Stimulated activated CD4-positive, alpha-beta T cell treated with anti-CD3 and anti-CD28 coated beads, TNF-alpha, amount 100 ng/mL, for 48 hours (primary cell): ENCODE measurements around the gene KLHL13.
"Not testable (repeated sequence)": the region's sequence is repeated elsewhere in the genome, so short reads cannot be mapped to it uniquely, and the experiment has no call there.

Experiments
- DNase-seq, 3 donors: peaks; one replicate each; pipeline ENCODE4 v3.0.0-alpha.2; 2020; ENCODE audit warnings: low read depth in 3 of 3

KLHL13 gene

GRCh38 chrX:118066867-118067515 lies 49.6 kb downstream of the KLHL13 start:
- no peak for DNase-seq

- no peak for DNase-seq
Measured at GRCh38 chrX:118062817-118063615, 53.6 kb downstream of the KLHL13 start.

DNA sequence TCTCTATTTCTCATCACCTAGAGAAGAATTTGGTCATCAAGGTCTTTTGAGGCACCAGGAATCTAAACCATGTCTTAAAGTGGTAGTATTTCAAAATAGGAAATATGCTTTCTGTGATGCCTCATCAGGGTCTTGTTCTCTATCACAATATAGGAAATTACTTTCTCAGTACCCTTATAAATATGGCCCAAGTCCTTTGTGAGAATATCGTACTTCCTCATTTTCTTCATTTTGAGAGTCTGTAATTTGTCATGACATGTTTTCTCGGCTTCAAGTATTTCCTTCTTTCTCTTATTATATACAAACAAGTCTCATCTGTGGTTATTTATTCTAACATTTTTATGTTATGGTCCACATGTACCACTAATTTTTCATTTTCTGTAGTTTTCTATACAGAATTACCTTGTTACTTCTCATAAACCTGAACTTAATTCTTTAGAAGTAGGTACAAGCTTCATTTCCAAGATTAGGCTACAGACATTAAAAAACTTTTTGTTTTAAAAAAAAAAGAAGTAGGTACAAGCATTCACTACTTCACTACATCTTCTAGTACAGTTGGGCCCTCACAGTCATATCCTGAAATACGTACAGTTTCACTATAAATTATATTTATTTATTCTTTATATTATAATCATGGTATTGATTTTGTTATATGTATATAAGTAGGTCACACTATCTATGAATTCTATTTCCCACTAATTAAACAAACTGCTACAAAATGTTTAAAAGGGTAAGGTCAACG lies 54.4 kb downstream of the KLHL13 start:
- no peak for DNase-seq

- DNase-seq: no peak
Measured at GRCh38 chrX:118058924-118059323, 57.7 kb downstream of the KLHL13 start.

DNA sequence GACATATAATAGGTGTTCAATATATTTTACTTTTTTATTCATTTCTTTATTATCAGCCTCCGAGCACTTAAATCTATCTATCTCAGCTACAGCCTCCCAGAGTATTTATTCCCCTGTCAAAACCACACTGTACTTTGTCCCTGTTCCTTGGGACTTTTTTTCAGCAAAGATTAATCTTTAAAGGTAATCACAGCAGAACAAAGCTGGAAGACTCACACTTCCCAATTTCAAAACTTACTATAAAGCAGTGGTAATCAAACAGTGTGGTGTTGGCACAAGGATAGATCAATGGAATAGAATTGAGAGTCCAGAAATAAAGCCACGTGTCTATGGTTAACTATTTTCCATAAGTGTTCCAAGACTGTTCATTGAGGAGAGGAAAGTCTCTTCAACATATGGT lies 59.7 kb downstream of the KLHL13 start:
- DNase-seq: no peak

- no peak for DNase-seq
Measured at GRCh38 chrX:118049713-118050112, 66.9 kb downstream of the KLHL13 start.

GRCh38 chrX:118047446-118048186 lies 69.0 kb downstream of the KLHL13 start:
- DNase-seq: no peak

DNA sequence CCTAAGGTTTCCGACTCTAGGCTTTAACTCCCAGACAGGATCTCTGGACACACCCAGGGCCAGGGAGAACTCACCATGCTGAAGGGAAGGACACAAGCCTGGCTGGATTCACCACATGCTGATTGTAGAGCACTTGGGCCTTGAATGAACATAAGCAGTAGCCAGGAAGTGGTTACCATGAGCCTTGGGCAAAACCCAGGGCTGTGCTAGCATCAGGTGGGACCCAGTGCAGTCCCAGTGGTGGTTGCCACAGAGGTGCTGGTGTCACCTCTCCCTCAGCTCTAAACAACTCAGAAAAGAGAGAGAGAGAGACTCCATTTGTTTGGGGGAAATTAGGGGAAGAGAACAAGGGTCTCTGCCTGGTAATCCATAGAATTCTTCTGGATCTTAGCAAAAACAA lies 77.0 kb downstream of the KLHL13 start:
- DNase-seq: no peak

GRCh38 chrX:118038614-118039365 lies 77.8 kb downstream of the KLHL13 start:
- no peak for DNase-seq

- DNase-seq: no peak
Measured at GRCh38 chrX:118026631-118027030, 90.0 kb downstream of the KLHL13 start.

DNA sequence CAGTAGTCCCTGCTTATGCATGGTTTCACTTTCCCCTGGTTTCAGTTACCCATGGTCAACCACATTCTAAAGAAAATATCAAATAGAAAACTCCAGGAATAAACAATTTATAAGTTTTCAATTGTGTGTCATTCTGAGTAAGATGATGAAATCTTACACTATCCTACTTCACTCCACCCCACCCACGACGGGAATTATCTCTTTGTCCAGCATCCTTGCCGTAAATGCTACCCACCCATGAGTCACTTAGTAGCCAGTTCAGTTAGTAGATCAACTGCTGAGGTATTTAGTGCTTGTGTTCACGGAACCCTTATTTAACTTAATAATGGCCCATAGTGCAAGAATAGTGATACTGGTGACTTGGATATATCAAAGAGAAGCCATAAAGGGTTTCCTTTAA lies 91.4 kb downstream of the KLHL13 start:
- no peak for DNase-seq

DNA sequence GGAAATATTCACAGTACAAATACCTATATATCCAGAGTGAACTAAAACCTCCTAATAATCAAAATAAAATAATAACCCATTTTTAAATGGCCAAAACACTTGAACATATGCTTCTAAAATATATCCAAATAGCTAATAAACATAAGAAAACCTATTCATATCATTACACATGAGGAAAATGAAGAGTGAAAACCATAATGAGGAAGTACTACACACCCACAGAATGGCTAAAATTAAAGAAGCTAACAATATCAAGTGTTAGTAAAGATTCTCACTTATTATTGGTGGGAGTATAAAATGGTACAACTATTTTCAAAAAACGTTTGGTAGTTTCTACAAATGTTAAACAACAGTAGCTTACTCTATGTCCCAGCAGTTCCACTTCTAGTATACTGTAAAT lies 92.1 kb downstream of the KLHL13 start:
- DNase-seq: no peak

- no peak for DNase-seq
Measured at GRCh38 chrX:118022753-118023152, 93.9 kb downstream of the KLHL13 start.

- no peak for DNase-seq
Measured at GRCh38 chrX:118016422-118016821, 100.2 kb downstream of the KLHL13 start.

DNA sequence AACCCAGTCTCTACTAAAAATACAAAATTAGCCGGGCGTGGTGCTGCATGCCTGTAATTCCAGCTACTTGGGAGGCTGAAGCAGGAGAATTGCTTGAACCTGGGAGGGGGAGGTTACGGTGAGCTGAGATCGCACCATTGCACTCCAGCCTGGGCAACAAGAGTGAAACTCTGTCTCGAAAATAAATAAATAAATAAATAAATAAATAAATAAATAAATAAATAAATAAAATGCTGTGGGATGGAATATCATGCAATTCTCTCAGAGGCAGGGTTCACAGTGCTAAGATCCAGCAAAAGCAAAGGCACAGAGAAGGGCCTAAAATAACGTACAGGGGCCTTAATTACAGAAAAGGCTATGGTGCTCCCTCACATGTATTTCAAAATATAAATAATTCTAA lies 114.2 kb downstream of the KLHL13 start:
- not testable (repeated sequence) for DNase-seq

GRCh38 chrX:118000518-118000917 lies 116.1 kb downstream of the KLHL13 start:
- DNase-seq: no peak

DNA sequence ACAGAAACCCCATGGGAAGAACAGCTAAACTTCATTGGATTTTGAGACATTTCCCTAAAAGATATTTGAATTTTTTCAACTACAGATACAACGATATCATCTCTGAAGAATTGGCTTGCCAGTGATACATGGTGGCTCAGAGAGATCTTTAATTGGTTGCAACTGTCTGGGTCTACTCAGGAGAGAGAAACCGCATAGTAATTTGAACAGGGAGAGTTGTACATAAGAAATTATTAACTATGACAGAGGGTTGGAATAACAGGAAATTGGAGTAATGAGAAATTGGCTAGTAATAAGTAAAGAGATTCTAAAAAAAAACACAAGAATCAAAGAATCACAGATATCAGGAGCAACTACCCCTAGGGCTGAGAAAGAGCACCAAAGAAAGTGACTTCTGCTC lies 118.4 kb downstream of the KLHL13 start:
- no peak for DNase-seq

DNA sequence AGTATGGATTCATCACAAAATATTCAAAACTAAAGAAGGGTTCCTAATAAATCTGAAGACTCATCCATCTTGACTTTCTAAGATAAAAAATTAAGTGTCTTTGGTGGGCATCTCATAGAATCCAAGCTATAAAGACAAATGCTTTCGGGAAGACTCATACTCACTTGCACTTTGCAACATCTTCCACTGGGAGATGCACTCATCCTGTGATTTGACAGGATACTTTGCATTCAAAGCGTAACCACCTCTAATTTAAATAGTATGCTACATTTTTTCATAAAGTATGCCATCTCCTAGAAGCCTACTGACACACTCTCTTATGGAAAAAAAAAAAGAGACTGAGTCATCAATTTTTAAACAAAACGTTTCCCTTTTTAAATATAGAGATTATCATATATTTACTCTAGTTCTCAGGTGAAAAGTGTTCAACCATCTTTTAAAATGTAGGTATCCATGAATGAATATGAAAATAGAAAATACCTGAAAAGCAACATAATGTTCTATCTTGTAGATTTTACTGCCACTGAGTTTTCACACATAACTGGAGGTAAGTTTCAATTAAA lies 119.6 kb downstream of the KLHL13 start:
- no peak for DNase-seq

- no peak for DNase-seq
Measured at GRCh38 chrX:117996408-117996807, 120.2 kb downstream of the KLHL13 start.

DNA sequence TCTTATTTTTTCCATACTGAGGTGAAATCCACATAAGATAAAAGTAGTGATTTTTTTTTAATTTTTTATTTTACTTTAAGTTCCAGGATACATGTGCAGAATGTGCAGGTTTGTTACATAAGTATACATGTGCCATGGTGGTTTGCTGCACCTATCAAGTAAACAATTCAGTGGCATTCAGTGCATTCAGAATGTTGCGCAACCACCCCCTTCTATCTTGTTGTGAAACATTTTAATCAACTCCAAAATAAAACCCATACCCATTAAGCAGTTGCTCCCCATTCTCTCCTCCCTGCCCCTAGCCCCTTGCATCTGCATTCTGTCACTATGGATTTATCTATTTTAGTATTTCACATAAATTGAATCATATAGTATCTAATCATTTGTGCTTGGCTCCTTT lies 121.2 kb downstream of the KLHL13 start:
- DNase-seq: no peak

- no peak for DNase-seq
Measured at GRCh38 chrX:117992192-117992723, 124.4 kb downstream of the KLHL13 start.
